ENCODE data around the gene ZFAND3.

Gene ZFAND3

DNA sequence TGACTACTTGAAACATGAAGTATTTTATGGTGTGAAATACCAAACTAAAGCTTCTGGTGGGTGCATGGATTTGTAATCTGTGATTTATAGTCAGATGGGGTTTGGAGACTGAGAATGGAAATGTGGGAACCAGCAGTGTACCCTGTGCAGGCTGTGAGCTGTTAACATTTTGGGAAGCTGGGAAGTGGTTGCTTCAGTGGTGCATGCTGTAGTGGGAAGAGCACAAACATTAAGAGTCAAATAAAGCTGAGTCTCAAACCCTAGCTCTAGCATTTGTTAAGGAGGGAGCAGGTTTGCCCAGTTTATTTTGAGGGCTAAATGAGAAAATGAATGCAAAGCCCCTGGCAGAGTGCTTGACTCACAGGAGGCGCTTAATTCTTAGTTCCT lies 235.7 kb downstream of the ZFAND3 start:
- DNase-seq, result no peak

GRCh38 chr6:38056361-38056760 lies 236.8 kb downstream of the ZFAND3 start:
- DNase-seq, result no peak

DNA sequence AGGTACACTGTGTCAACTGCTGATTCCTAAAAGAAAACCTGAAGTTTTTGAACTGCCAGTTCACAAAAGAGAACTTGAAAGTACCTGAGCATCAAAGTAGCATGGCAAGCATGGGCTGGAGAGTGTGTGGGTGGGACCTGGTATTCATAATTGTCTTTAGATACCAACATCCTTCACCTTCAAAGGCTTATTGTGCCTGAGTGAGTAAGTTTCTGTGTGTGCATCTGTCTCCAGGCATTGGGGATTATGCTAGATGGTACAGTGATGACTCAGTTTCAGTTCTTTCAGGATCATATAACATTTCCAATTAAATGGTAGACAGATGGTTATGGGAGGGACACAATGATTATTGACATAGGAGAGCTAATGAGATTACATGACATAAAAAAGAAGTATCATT lies 238.5 kb downstream of the ZFAND3 start:
- no peak for DNase-seq

GRCh38 chr6:38062066-38062465 lies 242.5 kb downstream of the ZFAND3 start:
- DNase-seq, result no peak

DNA sequence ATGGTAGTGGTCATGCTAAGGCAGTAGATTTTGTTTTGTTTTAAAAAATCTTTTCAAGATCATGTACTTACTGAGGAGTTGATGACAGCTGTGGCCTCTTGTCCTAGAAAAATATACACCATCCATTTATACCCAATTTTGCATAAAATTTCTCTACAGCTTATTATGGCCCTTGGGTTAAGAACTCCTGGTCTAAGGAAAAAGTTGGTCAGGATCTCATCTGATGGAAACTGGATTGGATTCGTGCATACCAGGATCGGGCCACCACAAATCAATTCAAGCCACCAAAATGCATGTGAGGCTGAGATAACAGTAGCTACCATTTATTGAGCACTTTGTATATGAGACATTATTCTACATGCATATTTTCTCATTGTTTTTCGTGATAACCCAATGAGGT lies 244.4 kb downstream of the ZFAND3 start:
- DNase-seq, result no peak

GRCh38 chr6:38064431-38064830 lies 244.9 kb downstream of the ZFAND3 start:
- no peak for DNase-seq

DNA sequence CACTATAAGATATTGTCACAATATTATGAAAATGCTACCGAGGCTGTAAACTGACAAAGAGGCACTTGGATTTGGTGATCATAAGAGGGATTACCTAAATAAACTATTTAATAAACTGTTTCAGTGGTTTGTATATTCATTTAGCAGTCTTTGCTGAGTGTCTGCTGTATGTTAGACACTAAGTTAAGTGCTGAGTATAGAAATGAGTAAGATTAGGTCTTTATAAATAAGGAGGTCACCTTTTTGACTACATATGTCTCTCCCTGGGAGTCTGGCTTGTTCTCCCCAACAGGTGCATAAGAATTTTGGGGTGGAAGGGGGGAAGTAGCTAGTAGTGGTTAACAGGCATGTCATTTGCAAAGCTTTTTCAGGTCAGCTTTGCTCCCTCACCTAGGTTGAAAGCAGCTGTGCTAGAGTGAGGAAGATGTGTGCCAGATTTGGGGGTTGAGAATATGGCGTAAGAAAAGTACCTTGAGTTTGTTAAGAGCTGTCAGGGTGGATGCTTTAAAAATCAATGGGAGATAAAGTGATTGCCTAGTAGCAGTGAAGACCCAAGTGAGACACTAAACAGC lies 246.3 kb downstream of the ZFAND3 start:
- DNase-seq, result no peak

DNA sequence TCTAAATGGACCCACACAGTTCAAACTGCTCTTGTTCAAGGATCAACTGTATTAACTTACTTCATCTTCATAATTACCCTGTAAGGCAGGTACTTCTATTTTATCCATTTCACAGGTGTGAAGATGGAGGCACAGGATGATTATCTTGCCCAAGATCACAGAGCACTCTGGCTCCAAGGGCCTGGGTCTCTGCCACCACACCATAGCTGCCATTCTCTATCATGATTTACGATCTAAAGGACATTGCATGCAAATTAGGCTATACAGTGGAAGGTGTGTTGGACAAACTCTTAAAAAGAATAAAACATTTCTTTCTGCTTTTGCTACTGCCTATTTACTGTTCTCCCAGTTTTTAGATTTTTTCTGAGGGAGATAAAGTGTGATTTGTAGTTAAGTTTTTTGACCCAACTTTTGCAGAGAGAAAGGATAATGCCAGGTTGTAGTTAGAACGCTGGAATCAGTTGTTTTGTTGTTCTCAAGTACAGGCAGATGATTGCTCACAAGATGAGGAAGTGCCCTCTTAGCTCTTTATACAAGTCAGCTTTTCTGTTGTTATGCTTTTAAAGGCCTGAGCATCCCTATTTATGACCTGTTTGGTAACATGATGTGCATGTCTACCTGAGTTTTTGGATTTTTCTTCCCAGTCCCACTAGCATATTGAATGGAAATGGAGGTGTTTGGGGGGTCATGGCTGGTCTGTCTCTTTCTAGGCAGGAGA lies 247.9 kb downstream of the ZFAND3 start:
- DNase-seq, result peak; percentile 12

DNA sequence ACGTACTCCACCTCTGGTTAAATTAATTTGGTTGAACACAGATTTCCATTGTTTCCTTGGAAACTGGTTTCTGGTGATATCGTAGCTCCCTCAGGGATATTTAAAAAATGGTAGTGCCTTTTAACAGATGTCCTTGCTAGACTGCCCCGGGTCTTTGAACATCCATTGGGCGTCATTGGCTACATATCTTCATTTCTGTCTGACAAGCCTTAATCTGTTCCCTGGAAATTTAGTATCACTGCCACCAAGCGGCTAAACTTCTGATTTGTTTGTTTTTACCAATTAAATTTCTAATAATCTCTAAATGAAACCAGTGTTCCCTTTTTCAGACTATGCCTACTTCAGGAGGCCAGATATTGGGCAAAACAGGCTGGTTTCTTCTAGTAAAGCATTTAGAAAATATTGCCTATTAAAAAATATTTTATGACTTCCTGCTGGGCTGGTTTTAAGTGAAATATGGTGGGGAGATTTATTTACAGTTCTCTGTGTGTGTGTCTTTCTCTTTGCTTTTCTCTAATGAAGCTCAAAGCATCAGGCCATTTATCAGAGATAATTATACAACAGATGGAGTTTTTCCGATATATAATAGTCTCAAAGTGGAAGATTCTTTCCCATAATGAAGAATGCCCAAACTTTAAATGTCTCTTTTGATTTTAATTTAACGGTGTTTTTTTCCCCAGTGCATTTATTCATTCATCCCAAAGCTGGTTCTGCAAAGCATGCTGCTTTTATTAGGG lies 249.5 kb downstream of the ZFAND3 start:
- no peak for DNase-seq

GRCh38 chr6:38077488-38078030 lies 258.0 kb downstream of the ZFAND3 start:
- DNase-seq, result no peak

GRCh38 chr6:38078671-38079070 lies 259.1 kb downstream of the ZFAND3 start:
- no peak for DNase-seq

DNA sequence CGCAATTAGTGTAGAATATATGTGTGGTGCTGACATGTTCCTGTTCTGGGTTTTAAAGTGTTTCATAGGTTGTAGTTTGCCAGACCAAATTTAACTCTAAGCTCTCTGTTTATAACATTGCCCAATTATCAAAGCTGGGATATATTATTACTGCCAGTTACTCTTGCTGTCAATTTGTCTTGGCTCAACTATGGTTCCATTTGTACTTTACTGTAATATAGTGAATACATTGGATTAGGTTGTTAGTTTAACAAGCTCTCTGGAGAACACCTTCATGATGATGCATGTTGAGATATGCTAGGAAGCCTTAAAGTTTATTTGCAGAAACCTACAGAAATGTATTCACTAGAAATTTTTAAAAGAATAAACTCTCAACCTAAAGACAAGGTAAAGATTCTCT lies 259.6 kb downstream of the ZFAND3 start:
- DNase-seq, result no peak

DNA sequence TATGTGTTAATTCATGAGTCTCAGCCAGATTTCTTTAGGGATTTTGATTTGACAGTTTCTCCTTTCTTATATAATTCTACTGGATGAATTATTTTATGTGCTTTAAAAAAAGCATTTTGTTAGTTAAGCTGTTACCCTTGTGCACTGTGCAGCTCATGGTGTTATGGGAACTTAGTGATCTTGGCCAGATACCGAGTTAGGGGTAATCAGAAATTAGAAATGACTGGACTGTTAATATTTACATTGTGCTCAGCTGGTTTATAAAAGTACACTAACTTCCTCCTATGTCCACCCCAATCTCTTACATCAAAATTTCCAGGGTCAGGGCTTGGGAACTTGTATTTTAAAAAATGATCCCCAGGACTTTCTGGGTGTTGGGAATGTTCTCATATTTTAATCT lies 260.0 kb downstream of the ZFAND3 start:
- DNase-seq, result no peak

- no peak for DNase-seq
Observed at GRCh38 chr6:38080360-38080759, 260.8 kb downstream of the ZFAND3 start.

DNA sequence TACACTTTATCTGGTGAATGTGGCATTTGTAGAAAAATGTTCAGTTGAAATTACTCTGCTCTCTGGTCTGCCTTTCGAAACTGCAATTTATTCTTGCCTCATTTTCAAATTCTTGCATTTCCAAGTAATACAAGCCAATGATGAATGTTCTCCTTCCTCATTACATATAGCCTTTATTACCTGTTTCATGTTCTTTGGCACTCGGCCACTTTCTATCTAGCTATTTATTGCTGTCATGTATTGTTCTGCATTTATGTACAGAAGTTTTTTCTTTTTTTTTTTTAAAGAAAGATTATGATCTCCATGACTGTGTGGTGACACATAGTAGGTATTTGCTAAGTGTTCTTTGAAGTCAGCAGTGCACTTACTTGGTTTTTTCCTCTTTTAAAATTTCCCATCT lies 261.4 kb downstream of the ZFAND3 start:
- no peak for DNase-seq

DNA sequence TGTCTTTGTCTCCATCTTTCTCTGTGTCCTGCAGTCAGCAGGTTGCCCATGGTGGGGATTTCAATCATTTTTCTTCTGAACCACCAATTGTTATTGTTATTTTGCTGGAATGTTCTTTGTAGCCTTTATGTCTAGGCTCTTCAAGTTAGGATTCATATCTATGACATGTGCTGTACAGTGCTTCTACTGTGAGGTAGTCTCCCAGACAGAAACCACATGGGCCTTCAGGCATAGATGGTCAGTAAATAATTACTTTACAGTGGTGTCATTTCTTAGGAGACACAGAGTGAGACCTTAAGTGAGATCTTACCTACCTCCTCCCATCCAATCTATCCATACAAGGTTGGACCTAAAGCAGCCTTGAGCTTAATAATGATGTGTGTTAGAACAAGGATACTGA lies 265.5 kb downstream of the ZFAND3 start:
- no peak for DNase-seq

GRCh38 chr6:38086346-38086745 lies 266.8 kb downstream of the ZFAND3 start:
- no peak for DNase-seq

- no peak for DNase-seq
Observed at GRCh38 chr6:38088010-38088409, 268.5 kb downstream of the ZFAND3 start.

DNA sequence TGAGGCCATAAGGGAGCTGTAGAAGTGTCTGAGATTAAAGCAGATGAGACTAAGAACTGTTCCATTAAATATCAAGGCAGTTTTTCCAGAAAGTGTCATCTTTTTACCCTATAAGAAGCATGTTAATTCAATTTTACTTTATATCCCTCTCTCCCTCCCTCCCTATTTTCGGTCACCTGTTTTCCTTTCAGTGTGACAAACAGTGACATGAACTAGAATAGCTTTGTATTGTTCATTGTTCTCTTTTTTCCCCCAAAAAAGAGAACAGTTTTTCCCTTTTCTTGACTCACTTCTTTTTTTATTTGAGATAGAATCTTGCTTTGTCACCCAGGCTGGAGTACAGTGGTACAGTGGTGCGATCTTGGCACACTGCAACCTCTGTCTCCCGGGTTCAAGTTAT lies 269.3 kb downstream of the ZFAND3 start:
- DNase-seq, result no peak

GRCh38 chr6:38091613-38092012 lies 272.1 kb downstream of the ZFAND3 start:
- no peak for DNase-seq

DNA sequence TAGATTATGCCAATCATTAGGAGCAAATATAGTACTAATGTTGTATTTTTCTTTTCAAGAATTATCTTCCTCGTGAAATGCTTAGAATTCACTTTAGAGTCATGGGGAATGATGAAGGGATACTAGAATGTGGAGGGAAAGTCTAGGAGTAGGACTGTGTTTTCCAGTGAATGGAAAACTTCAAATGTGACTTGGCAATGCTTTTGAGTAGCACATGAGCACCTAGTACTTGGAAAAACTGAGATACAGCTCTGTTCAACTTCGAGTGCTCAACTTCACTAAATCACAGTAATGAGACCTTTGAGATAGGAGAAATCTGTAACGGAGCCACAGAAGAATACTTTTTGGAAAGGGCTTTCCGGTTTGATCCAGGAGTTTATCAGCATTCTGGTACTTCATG lies 272.9 kb downstream of the ZFAND3 start:
- no peak for DNase-seq

- no peak for DNase-seq
Observed at GRCh38 chr6:38092964-38093363, 273.4 kb downstream of the ZFAND3 start.

GRCh38 chr6:38095054-38095453 lies 275.5 kb downstream of the ZFAND3 start:
- DNase-seq, result no peak

DNA sequence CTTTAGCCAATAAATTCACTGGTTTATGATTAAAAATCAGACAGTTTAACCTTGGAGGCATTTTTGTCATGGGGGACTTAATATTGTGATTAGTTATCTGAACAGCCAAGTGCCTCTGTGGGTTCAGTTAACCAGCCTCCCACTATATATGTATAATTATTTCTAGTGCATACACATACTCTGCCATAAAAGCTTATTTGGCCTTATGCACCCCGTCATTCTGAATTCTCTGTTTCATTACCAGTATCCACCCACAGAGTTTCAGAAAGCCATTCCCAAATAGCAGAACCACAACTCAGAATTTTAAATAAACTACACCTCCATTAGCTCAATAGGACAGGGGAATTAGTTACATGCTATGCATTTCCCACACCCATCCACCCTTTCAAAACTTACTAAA lies 279.7 kb downstream of the ZFAND3 start:
- no peak for DNase-seq
